Mesothelial cell of epicardium (in vitro differentiated cells): ENCODE measurements around the gene ZDHHC11B. TPM values are rescaled to one million over a fixed set of nuclear protein-coding genes. Genes with fewer than 3 reads are reported as not detected.
"Not testable (repeated sequence)": the region's sequence is repeated elsewhere in the genome, so short reads cannot be mapped to it uniquely, and the experiment has no call there.

Experiments used
- DNase-seq, 2 experiments: peaks; one replicate each; pipeline ENCODE4 v3.0.0; 2021; ENCODE audit warnings: low spot score in 2 of 2; ENCODE audit not compliant: unreplicated experiment in 2 of 2
- H3K27ac Mint-ChIP-seq: 2 replicates; pipeline ENCODE4 v1.8.0; 2021; ENCODE audit warnings: mixed read lengths
- H3K27me3 Mint-ChIP-seq: 2 replicates; pipeline ENCODE4 v1.8.0; 2021; ENCODE audit warnings: low read depth, mixed read lengths
- H3K36me3 Mint-ChIP-seq: 2 replicates; pipeline ENCODE4 v1.8.0; 2021; ENCODE audit warnings: mixed read lengths
- H3K4me1 Mint-ChIP-seq: 2 replicates; pipeline ENCODE4 v1.8.0; 2021; ENCODE audit warnings: mixed read lengths
- H3K4me3 Mint-ChIP-seq: 2 replicates; pipeline ENCODE4 v1.8.0; 2021; ENCODE audit warnings: mild to moderate bottlenecking, moderate library complexity, mixed read lengths
- H3K9me3 Mint-ChIP-seq: 2 replicates; pipeline ENCODE4 v1.8.0; 2021; ENCODE audit warnings: mixed read lengths
- total RNA-seq: library from RNA; stranded (reverse); gene quantifications from 3 replicates; pipeline ENCODE4 v1.2.1, GENCODE V29; 2021
- TF ChIP-seq, protein P1 (sequence below): fragments of 200-600 bp; sonication (generic); IDR thresholded peaks from one replicate; pipeline ENCODE4 v1.5.0; 2021; ENCODE audit warnings: antibody characterized with exemption; ENCODE audit not compliant: unreplicated experiment

The ZDHHC11B gene
- total RNA-seq, 1 donor from 2014 or later: 0.74 TPM

DNA sequence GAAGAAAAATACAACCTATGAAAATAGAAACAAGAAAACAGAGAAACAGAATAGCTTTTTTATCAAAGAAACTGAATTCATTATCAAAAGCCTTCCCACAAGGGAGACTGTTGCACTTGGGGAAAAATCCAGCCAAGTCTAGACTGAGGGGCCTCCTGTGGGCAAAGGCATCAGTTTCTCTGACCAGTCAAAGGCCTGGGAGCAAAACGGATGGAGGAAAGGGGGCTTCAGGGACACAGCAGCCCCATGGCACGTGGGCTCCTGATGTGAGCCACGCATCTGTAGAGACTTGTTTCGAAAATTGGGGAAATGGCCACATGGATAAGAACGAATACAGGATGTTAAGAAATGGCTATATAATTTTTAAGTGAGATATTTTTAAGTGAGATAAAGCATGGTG, 21.1 kb downstream of the ZDHHC11B start:
- Mint-ChIP-seq H3K27ac (no peak overlapping the region), H3K9me3 (peaks cover 6% of the 10 kb centered on the region), H3K4me1 (no peaks in the 10 kb centered on the region), H3K4me3 (no peak overlapping the region), H3K27me3 (peaks cover 17% of the 10 kb centered on the region), H3K36me3 (no peaks in the 10 kb centered on the region)
- TF ChIP-seq, protein P1, sequence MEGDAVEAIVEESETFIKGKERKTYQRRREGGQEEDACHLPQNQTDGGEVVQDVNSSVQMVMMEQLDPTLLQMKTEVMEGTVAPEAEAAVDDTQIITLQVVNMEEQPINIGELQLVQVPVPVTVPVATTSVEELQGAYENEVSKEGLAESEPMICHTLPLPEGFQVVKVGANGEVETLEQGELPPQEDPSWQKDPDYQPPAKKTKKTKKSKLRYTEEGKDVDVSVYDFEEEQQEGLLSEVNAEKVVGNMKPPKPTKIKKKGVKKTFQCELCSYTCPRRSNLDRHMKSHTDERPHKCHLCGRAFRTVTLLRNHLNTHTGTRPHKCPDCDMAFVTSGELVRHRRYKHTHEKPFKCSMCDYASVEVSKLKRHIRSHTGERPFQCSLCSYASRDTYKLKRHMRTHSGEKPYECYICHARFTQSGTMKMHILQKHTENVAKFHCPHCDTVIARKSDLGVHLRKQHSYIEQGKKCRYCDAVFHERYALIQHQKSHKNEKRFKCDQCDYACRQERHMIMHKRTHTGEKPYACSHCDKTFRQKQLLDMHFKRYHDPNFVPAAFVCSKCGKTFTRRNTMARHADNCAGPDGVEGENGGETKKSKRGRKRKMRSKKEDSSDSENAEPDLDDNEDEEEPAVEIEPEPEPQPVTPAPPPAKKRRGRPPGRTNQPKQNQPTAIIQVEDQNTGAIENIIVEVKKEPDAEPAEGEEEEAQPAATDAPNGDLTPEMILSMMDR: no peak
- DNase-seq: no peak

DNA sequence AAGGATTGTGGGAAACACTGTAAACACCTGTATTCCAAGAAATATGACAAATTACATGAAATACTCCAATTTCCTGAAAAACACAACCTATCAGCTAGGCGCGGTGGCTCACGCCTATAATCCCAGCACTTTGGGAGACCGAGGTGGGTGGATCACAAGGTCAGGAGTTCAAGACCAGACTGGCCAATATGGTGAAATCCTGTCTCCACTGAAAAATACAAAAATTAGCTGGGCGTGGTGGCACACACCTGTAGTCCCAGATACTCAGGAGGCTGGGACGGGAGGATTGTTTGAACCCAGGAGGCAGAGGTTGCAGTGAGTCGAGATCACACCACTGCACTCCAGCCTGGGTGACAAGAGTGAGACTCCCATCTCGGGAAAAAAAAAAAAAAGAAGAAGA, 21.5 kb downstream of the ZDHHC11B start:
- not testable (repeated sequence) for H3K4me1 Mint-ChIP-seq, H3K9me3 Mint-ChIP-seq, H3K36me3 Mint-ChIP-seq, DNase-seq, H3K27ac Mint-ChIP-seq, H3K4me3 Mint-ChIP-seq
- H3K27me3 Mint-ChIP-seq: peaks cover 17% of the 10 kb centered on the region

DNA sequence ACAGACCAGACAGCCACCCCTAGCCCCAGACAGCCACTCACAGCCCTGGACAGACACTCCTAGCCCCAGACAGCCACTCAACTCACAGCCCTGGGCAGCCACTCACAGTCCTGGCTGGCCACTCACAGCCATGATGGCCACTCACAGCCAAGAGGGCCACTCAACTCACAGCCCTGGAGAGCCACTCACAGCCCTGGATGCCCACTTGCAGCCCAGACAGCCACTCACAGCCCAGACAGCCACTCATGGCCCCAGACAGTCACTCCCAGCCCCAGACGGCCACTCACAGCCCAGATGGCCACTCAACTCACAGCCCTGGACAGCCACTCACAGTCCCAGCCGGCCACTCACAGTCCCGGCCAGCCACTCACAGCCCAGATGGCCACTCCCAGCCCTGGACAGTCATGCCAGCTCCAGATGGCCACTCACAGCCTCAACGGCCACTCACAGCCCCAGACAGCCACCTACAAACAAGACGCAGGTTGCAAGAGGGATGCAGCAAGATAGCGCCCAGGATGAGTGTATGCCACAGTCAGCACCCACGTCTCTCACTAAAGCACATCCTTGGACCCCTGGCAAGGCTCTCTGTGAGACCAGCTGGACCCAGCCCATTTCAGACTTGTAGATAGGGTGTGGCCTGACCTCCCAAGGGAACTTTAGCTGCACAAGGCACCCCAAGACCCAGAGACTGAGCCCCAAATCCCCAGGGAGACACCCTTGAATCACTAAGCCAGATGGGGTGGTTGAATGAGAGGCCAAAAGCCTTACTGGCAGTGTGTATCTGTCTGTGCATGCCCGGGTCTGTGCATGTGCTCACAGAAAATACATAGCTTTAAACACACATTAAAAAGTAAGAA, 22.4 kb downstream of the ZDHHC11B start:
- no peak for DNase-seq
- H3K4me1 Mint-ChIP-seq: peaks cover under 1% of the 10 kb centered on the region
- H3K9me3 Mint-ChIP-seq: peaks cover 6% of the 10 kb centered on the region
- no peaks in the 10 kb centered on the region for H3K36me3 Mint-ChIP-seq
- H3K4me3 Mint-ChIP-seq: no peak overlapping the region
- TF ChIP-seq, protein P1: no peak
- H3K27ac Mint-ChIP-seq: no peak overlapping the region
- peaks cover 17% of the 10 kb centered on the region for H3K27me3 Mint-ChIP-seq

DNA sequence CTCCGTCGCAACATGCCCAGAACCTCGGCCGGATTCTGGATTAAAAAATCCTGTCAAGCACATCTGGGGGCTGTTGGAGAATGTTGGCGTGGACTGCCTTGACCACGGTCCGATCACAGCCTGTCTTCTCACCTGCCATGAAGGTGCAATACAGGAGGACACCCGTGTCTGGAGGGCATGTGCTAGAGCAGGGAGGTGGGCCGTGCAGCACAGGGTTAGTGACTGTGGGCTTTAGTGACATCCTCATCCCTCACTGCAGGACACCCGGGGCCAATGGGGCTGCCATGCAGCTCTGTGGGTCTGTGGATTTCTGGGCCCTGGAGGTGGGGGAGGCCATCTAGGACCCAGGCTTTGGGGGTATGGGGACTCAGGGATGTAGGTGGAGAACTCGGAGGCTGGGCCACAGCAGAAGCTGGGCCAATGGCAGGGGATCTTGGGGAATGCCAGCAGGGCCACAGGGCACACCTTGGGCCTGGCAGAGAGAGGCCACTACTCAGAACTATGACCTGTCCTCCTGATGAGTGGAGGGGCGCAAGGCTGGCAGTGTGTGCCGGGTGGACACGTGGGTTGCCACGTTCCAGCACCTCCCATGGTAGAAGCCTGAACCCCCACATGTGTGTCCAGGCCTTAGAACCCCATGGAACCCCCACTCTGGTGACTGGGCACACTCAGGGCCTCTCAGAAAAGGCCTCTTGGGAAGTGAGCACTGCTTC, 23.3 kb downstream of the ZDHHC11B start:
- Mint-ChIP-seq H3K4me3 (no peak overlapping the region), H3K27ac (no peak overlapping the region), H3K27me3 (peaks cover 14% of the 10 kb centered on the region), H3K9me3 (peaks cover 6% of the 10 kb centered on the region), H3K4me1 (peaks cover 4% of the 10 kb centered on the region), H3K36me3 (no peaks in the 10 kb centered on the region)
- TF ChIP-seq, protein P1: no peak
- no peak for DNase-seq

DNA sequence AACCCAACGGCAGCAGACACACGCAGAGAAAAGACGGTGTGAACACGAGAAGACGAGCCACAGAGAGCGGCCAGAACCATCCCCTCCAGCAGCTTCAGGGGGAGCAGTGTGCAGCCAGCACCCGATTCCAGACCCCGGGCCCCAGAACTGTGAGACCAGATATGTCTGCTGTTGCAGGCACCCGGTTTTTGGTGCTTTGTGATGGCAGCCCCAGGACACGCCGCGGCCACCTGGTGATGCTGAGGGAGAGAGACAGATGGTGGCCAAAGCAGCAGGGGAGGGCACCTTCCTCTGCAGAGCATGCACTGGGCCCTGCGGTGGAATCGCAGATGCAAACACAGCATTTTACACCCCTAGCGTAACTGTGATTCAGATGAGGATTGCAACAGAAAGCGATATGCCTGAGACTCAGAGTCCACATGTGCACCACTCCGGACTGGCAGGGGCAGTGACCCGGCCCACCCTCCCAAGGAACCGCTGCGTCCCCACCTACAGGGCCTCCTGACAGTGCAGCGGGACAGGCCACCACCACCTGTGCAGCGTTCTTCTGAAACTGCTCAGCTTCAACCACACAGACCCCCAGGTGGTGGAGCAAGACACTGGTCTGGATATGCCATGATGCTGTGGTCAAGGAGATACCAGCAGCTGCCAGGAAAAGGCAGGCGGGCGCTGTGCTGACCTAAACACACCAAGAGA, 24.0 kb downstream of the ZDHHC11B start:
- DNase-seq: no peak
- TF ChIP-seq, protein P1: no peak
- Mint-ChIP-seq H3K9me3 (peaks cover 4% of the 10 kb centered on the region), H3K27me3 (peaks cover 14% of the 10 kb centered on the region), H3K27ac (no peak overlapping the region), H3K4me1 (peaks cover 4% of the 10 kb centered on the region), H3K4me3 (no peak overlapping the region), H3K36me3 (no peaks in the 10 kb centered on the region)
